ENCODE data around the gene DPP10. TPM values are rescaled to one million over a fixed set of nuclear protein-coding genes. Genes with fewer than 3 reads are reported as not detected.

The DPP10 gene
- total RNA-seq, 1 donor from 2014 or later, result 1.1 TPM

DNA sequence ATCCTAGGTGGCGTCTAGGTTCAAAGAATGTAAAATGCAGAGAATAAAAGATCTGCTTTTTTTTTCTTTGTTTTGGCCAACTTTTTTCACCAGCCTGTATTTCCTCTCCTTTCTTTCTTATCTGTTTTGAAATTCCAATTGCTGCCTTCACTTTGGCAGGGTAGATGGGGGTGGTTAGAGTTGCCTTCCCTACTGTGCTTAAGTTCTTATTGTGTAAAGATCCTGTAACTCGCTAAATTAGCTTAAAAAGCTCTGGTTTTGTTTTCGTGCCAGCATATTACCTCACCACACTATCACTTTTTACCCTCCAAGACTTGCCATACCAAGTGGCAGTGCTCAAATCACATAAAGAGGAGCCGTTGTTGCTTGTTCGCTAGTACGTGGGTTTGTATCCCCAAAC is 921.7 kb downstream of the DPP10 start:
- H3K27me3 ChIP-seq (ENCODE audit: insufficient read depth, low read length), result no peaks in the 10 kb centered on the region
- H3K27me3 Mint-ChIP-seq (ENCODE audit: low read depth, unreplicated experiment), result no peaks in the 10 kb centered on the region
- H3K9me3 ChIP-seq (ENCODE audit: insufficient read depth, low read depth, low read length), result peaks cover 8% of the 10 kb centered on the region
- H3K4me1 ChIP-seq (ENCODE audit: insufficient read depth, low read length), result no peaks in the 10 kb centered on the region
- H3K27ac ChIP-seq (ENCODE audit: low read depth, low read length), result peak overlapping the region; percentile 6
- no peak overlapping the region for H3K4me3 Mint-ChIP-seq (ENCODE audit: unreplicated experiment)
- peaks cover 3% of the 10 kb centered on the region for H3K9me3 Mint-ChIP-seq (ENCODE audit: unreplicated experiment)
- no peaks in the 10 kb centered on the region for H3K79me2 ChIP-seq (ENCODE audit: insufficient read depth, low read length)
- H3K27ac Mint-ChIP-seq (ENCODE audit: unreplicated experiment), result no peak overlapping the region
- DNase-seq (ENCODE audit: low read depth) (peak; percentile 0), FAIRE-seq (no peak)
- no peak overlapping the region for H3K4me3 ChIP-seq (ENCODE audit: insufficient read depth, low read depth, low read length)
- no peaks in the 10 kb centered on the region for H3K36me3 ChIP-seq (ENCODE audit: insufficient read depth, low read length)
- no peak for TF ChIP-seq EZH2 (IDR thresholded peaks at IDR 0.05; ENCODE audit: insufficient read depth, low read length)
- TF ChIP-seq, protein P1, sequence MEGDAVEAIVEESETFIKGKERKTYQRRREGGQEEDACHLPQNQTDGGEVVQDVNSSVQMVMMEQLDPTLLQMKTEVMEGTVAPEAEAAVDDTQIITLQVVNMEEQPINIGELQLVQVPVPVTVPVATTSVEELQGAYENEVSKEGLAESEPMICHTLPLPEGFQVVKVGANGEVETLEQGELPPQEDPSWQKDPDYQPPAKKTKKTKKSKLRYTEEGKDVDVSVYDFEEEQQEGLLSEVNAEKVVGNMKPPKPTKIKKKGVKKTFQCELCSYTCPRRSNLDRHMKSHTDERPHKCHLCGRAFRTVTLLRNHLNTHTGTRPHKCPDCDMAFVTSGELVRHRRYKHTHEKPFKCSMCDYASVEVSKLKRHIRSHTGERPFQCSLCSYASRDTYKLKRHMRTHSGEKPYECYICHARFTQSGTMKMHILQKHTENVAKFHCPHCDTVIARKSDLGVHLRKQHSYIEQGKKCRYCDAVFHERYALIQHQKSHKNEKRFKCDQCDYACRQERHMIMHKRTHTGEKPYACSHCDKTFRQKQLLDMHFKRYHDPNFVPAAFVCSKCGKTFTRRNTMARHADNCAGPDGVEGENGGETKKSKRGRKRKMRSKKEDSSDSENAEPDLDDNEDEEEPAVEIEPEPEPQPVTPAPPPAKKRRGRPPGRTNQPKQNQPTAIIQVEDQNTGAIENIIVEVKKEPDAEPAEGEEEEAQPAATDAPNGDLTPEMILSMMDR (IDR thresholded peaks at IDR 0.05; ENCODE audit: insufficient read depth, low read depth, low read length), result no peak
- no peaks in the 10 kb centered on the region for H3K4me1 Mint-ChIP-seq (ENCODE audit: low read depth, unreplicated experiment)
- no peaks in the 10 kb centered on the region for H3K36me3 Mint-ChIP-seq (ENCODE audit: low read depth, unreplicated experiment)
- H3K4me2 ChIP-seq (ENCODE audit: low read length), result no peak overlapping the region
- no peak overlapping the region for H2AFZ ChIP-seq (ENCODE audit: low read depth, low read length)
- H4K20me1 ChIP-seq (ENCODE audit: insufficient read depth, low read length), result no peaks in the 10 kb centered on the region
- no peak overlapping the region for H3K9ac ChIP-seq (ENCODE audit: low read length)

DNA sequence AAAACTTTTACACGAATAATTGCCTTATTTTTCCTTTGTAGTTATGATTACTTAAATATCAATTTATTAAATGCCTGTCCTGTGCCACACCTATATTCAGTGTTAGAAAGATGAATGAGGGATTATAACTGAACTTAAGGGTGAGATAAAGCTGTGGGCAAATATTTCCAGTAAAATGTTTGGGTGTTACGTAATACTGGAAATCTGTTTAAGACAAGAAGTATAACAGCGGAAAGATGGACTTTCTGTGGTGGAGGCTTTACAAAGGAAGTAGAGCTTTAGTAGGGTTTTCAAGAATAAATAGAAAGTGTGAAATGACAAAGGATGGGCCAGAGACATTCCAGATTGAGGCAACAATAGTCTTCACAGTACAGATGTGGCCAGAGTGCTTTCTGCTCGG is 927.0 kb downstream of the DPP10 start:
- DNase-seq (ENCODE audit: low read depth), result no peak
- H3K9me3 Mint-ChIP-seq (ENCODE audit: unreplicated experiment), result peaks cover 9% of the 10 kb centered on the region
- H3K27ac Mint-ChIP-seq (ENCODE audit: unreplicated experiment), result no peak overlapping the region
- H4K20me1 ChIP-seq (ENCODE audit: insufficient read depth, low read length), result no peaks in the 10 kb centered on the region
- H3K36me3 ChIP-seq (ENCODE audit: insufficient read depth, low read length), result no peaks in the 10 kb centered on the region
- H3K27me3 ChIP-seq (ENCODE audit: insufficient read depth, low read length), result no peaks in the 10 kb centered on the region
- no peak overlapping the region for H2AFZ ChIP-seq (ENCODE audit: low read depth, low read length)
- no peaks in the 10 kb centered on the region for H3K27me3 Mint-ChIP-seq (ENCODE audit: low read depth, unreplicated experiment)
- no peaks in the 10 kb centered on the region for H3K9me3 ChIP-seq (ENCODE audit: insufficient read depth, low read depth, low read length)
- H3K4me1 Mint-ChIP-seq (ENCODE audit: low read depth, unreplicated experiment), result no peaks in the 10 kb centered on the region
- FAIRE-seq, result no peak
- TF ChIP-seq, protein P1 (IDR thresholded peaks at IDR 0.05; ENCODE audit: insufficient read depth, low read depth, low read length), result no peak
- H3K79me2 ChIP-seq (ENCODE audit: insufficient read depth, low read length), result no peaks in the 10 kb centered on the region
- no peak overlapping the region for H3K9ac ChIP-seq (ENCODE audit: low read length)
- H3K4me2 ChIP-seq (ENCODE audit: low read length), result no peak overlapping the region
- no peak overlapping the region for H3K4me3 Mint-ChIP-seq (ENCODE audit: unreplicated experiment)
- H3K4me3 ChIP-seq (ENCODE audit: insufficient read depth, low read depth, low read length), result no peak overlapping the region
- H3K27ac ChIP-seq (ENCODE audit: low read depth, low read length), result no peak overlapping the region
- peaks cover 2% of the 10 kb centered on the region for H3K36me3 Mint-ChIP-seq (ENCODE audit: low read depth, unreplicated experiment)
- H3K4me1 ChIP-seq (ENCODE audit: insufficient read depth, low read length), result no peaks in the 10 kb centered on the region

DNA sequence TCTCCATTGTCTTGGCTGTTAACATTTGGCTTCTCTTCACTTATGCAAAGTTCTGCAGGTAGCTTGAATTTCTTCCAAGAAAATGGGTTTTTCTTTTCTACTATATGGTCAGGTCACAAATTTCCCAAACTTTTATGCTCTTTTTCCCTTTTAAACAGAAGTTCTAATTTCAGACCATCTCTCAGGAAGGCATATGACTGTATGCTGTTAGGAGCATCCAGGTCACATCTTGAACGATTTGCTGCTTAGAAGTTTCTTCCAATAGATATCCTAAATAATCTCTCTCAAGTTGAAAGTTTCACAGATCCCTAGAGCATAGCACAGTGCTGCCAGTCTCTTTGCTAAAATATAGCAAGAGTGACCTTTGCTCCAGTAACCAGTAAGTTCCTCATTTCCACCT is 932.5 kb downstream of the DPP10 start:
- H4K20me1 ChIP-seq (ENCODE audit: insufficient read depth, low read length), result no peaks in the 10 kb centered on the region
- peaks cover 2% of the 10 kb centered on the region for H3K36me3 Mint-ChIP-seq (ENCODE audit: low read depth, unreplicated experiment)
- H3K27ac Mint-ChIP-seq (ENCODE audit: unreplicated experiment), result no peak overlapping the region
- peaks cover 19% of the 10 kb centered on the region for H3K9me3 Mint-ChIP-seq (ENCODE audit: unreplicated experiment)
- H3K4me3 ChIP-seq (ENCODE audit: insufficient read depth, low read depth, low read length), result no peak overlapping the region
- no peak overlapping the region for H3K4me3 Mint-ChIP-seq (ENCODE audit: unreplicated experiment)
- FAIRE-seq, result no peak
- no peaks in the 10 kb centered on the region for H3K4me1 ChIP-seq (ENCODE audit: insufficient read depth, low read length)
- DNase-seq (ENCODE audit: low read depth), result no peak
- TF ChIP-seq, protein P1 (IDR thresholded peaks at IDR 0.05; ENCODE audit: insufficient read depth, low read depth, low read length), result no peak
- no peak for TF ChIP-seq EZH2 (IDR thresholded peaks at IDR 0.05; ENCODE audit: insufficient read depth, low read length)
- no peaks in the 10 kb centered on the region for H3K79me2 ChIP-seq (ENCODE audit: insufficient read depth, low read length)
- no peaks in the 10 kb centered on the region for H3K4me1 Mint-ChIP-seq (ENCODE audit: low read depth, unreplicated experiment)
- no peaks in the 10 kb centered on the region for H3K27me3 Mint-ChIP-seq (ENCODE audit: low read depth, unreplicated experiment)
- H3K27me3 ChIP-seq (ENCODE audit: insufficient read depth, low read length), result no peaks in the 10 kb centered on the region
- no peak overlapping the region for H2AFZ ChIP-seq (ENCODE audit: low read depth, low read length)
- H3K9ac ChIP-seq (ENCODE audit: low read length), result no peak overlapping the region
- no peaks in the 10 kb centered on the region for H3K36me3 ChIP-seq (ENCODE audit: insufficient read depth, low read length)
- H3K4me2 ChIP-seq (ENCODE audit: low read length), result no peak overlapping the region
- H3K9me3 ChIP-seq (ENCODE audit: insufficient read depth, low read depth, low read length), result peaks cover 8% of the 10 kb centered on the region
- H3K27ac ChIP-seq (ENCODE audit: low read depth, low read length), result no peak overlapping the region
